GM21515 (cell line): Measurements from ENCODE around the gene SORCS3.

Experiments
- ATAC-seq: cut with Tn5 transposase; IDR thresholded peaks from one replicate; pipeline ENCODE4 v1.9.1; 2021; ENCODE audit not compliant: unreplicated experiment

Gene SORCS3

GRCh38 chr10:104641187-104641936 lies at the start of gene SORCS3:
SORCS3 (plus strand) TSS chr10:104641290.
- no peak for ATAC-seq

- ATAC-seq, result no peak
These were observed 49.6 kb upstream of the SORCS3 start for GRCh38 chr10:104591441-104591840.

- no peak for ATAC-seq
These were observed 39.9 kb upstream of the SORCS3 start for GRCh38 chr10:104601166-104601565.

GRCh38 chr10:104608091-104608828 lies 32.8 kb upstream of the SORCS3 start:
- no peak for ATAC-seq

GRCh38 chr10:104612571-104613205 lies 28.4 kb upstream of the SORCS3 start:
- ATAC-seq, result no peak

- no peak for ATAC-seq
These were observed 27.7 kb upstream of the SORCS3 start for GRCh38 chr10:104613406-104613805.

- ATAC-seq, result peak; percentile 73
These were observed 26.8 kb upstream of the SORCS3 start for GRCh38 chr10:104614245-104614831.

GRCh38 chr10:104615136-104615535 lies 26.0 kb upstream of the SORCS3 start:
- ATAC-seq, result no peak

GRCh38 chr10:104617831-104618230 lies 23.3 kb upstream of the SORCS3 start:
- no peak for ATAC-seq

GRCh38 chr10:104622175-104622574 lies 18.9 kb upstream of the SORCS3 start:
- ATAC-seq, result no peak

- ATAC-seq, result no peak
These were observed 18.4 kb upstream of the SORCS3 start for GRCh38 chr10:104622598-104623209.

GRCh38 chr10:104630731-104631130 lies 10.4 kb upstream of the SORCS3 start:
- no peak for ATAC-seq

GRCh38 chr10:104631946-104632345 lies 9.1 kb upstream of the SORCS3 start:
- no peak for ATAC-seq

- no peak for ATAC-seq
These were observed 2.1 kb upstream of the SORCS3 start for GRCh38 chr10:104638861-104639589.

- no peak for ATAC-seq
These were observed 1.3 kb upstream of the SORCS3 start for GRCh38 chr10:104639590-104640338.

GRCh38 chr10:104640339-104641186 lies 527 bp upstream of the SORCS3 start:
- no peak for ATAC-seq

- no peak for ATAC-seq
These were observed 1.0 kb downstream of the SORCS3 start for GRCh38 chr10:104641937-104642657.

GRCh38 chr10:104642658-104643302 lies 1.7 kb downstream of the SORCS3 start:
- ATAC-seq, result no peak
